Measurements from ENCODE around the gene CENPE. TPM values are rescaled to one million over a fixed set of nuclear protein-coding genes. Genes with fewer than 3 reads are reported as not detected.

CENPE gene
- total RNA-seq, 6 experiments from 2014 or later = 11.3 to 36.5 (median 28.8) TPM

- Mint-ChIP-seq H3K4me1 (ENCODE audit: low read depth) (peaks cover 29% of the 10 kb centered on the region), H3K9me3 (no peaks in the 10 kb centered on the region), H3K4me3 (peak overlapping the region; percentile 43; the same call in 1 of the 2 replicates), H3K36me3 (ENCODE audit: low read depth) (peaks cover 12% of the 10 kb centered on the region; the same call in 1 of the 2 replicates), H3K27ac (peak overlapping the region; percentile 75), H3K27me3 (ENCODE audit: insufficient read depth) (no peaks in the 10 kb centered on the region)
- peak; percentile 5 for DNase-seq
- no peak for TF ChIP-seq CTCF (IDR thresholded peaks at IDR 0.05)
Observed at GRCh38 chr4:103105558-103106356, 92.4 kb downstream of the CENPE start.

- TF ChIP-seq CTCF (IDR thresholded peaks at IDR 0.05) = no peak
- Mint-ChIP-seq H3K4me3 (no peak overlapping the region), H3K27ac (no peak overlapping the region), H3K9me3 (no peaks in the 10 kb centered on the region), H3K4me1 (ENCODE audit: low read depth) (peaks cover 38% of the 10 kb centered on the region), H3K36me3 (ENCODE audit: low read depth) (peaks cover 12% of the 10 kb centered on the region; the same call in 1 of the 2 replicates), H3K27me3 (ENCODE audit: insufficient read depth) (no peaks in the 10 kb centered on the region)
- DNase-seq = no peak
Observed at GRCh38 chr4:103104886-103105285, 93.3 kb downstream of the CENPE start.

GRCh38 chr4:103100691-103101090, 97.5 kb downstream of the CENPE start:
- H3K27me3 Mint-ChIP-seq (ENCODE audit: insufficient read depth) = no peaks in the 10 kb centered on the region
- H3K4me1 Mint-ChIP-seq (ENCODE audit: low read depth) = peaks cover 46% of the 10 kb centered on the region
- TF ChIP-seq CTCF (IDR thresholded peaks at IDR 0.05) = no peak
- no peaks in the 10 kb centered on the region for H3K36me3 Mint-ChIP-seq (ENCODE audit: low read depth)
- no peak for DNase-seq
- H3K9me3 Mint-ChIP-seq = no peaks in the 10 kb centered on the region
- H3K4me3 Mint-ChIP-seq = no peak overlapping the region
- H3K27ac Mint-ChIP-seq = no peak overlapping the region

DNA sequence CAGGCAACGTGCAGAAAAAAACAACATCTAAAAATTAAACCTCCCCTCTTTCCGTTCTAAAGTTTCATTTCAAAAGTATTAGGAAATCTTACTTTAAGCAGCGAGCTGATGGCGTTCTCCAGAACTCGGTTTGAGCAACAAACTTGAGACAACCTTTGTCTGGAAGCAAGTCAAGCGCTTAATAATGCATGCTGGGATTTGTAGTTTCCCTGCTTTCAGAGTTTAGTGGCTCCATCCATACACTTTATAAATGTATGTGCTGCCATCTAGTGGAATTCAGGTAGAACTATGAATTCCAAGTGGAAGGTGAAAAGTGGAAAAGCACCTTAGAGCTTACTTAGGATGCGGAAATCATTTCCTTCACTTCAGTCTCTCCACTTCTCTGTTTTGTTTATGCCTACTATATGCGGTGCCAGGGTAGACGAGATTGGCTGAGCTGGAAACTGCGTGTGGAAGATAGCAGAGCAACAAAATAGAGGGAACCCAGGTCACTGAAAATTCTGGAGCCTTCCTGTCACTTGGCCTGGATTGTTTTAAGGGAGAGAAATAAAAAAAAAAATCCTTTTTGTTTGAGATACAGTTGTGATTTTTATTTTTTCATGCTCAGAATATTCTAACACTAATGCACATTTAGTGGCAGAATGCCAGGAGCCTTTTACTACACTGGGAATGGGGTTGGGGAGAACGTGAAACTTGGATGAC, 98.3 kb downstream of the CENPE start, which contains the start of gene BDH2:
Gene BDH2 (minus strand): TSS at position 144 of the 702 bp plus-strand sequence. CDS start 3,580 bp downstream, outside the sequence.
- Mint-ChIP-seq H3K27ac (peak within 1 kb of the TSS; percentile 92), H3K9me3 (no peaks in the 10 kb centered on the region), H3K27me3 (ENCODE audit: insufficient read depth) (no peaks in the 10 kb centered on the region), H3K4me1 (ENCODE audit: low read depth) (peaks cover 38% of the 10 kb centered on the region), H3K36me3 (ENCODE audit: low read depth) (no peaks in the 10 kb centered on the region), H3K4me3 (peak within 1 kb of the TSS; percentile 92)
- DNase-seq = peak; percentile 96
- TF ChIP-seq CTCF (IDR thresholded peaks at IDR 0.05) = peak; percentile 91

DNA sequence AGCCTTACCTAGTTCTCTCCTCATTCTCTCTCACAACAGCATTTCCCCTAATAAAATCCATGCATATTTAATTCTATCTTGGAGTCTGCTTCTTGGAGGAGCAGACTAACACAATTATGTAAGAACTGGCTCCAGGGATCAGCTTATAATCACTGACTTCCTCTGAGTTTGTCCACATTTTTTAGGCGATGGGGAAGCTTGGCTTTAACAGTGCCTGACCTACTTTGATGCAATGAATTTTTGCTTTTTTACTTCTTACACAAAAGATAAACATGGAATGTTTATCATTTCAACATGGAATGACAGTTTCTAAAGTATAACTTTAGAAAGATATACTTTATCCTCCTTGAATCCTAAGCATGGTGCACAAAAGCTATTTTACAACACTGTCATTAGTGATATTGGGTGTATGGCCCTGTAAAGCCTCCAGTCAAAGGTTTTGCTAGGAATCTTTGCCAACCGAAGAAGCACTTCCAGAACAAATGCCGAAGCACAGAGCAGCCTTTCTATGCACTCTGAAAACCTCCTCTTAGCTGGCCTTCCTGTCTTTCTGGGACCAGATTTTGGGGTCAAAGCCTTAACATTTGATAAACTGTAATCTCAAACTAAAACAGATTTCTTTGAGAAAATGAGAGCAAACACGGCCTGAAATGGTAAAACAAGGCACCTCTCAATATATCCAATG, 99.2 kb downstream of the CENPE start:
- Mint-ChIP-seq H3K4me1 (ENCODE audit: low read depth) (peaks cover 38% of the 10 kb centered on the region), H3K36me3 (ENCODE audit: low read depth) (no peaks in the 10 kb centered on the region), H3K9me3 (no peaks in the 10 kb centered on the region), H3K27ac (peak overlapping the region; percentile 92), H3K27me3 (ENCODE audit: insufficient read depth) (no peaks in the 10 kb centered on the region), H3K4me3 (peak overlapping the region; percentile 92)
- DNase-seq = no peak
- TF ChIP-seq CTCF (IDR thresholded peaks at IDR 0.05) = no peak

Measured in HFFc6 (cell line).